Right ventricle myocardium superior (tissue), 1 donor: Measurements from ENCODE around the gene FBXO44. TPM values are rescaled to one million over a fixed set of nuclear protein-coding genes. Genes with fewer than 3 reads are reported as not detected.
"Not testable (repeated sequence)": the region's sequence is repeated elsewhere in the genome, so short reads cannot be mapped to it uniquely, and the experiment has no call there.

Source experiments
- ATAC-seq: fragments of 200-7000 bp; cut with Tn5 transposase; one replicate; pipeline ENCODE4 v1.9.1; 2020; ENCODE audit warnings: mild to moderate bottlenecking; ENCODE audit not compliant: poor library complexity
- DNase-seq: peaks from one replicate; pipeline ENCODE4 v3.0.0-alpha.2; 2020
- intact Hi-C: fragments of 100-400 bp; cut with DNase I; formaldehyde crosslinking; loops from one replicate; pipeline ENCODE4 v1.11.2; 2022
- total RNA-seq: library from RNA; stranded (reverse); fragmentation: NEBNext Ultra II Directional; extraction: Animal tissue kit (Norgen Biotek cat#: 25700); gene quantifications from one replicate; pipeline ENCODE4 v1.2.1, GENCODE V29; 2021
- donor health status: DM: no; HTN: yes; CAD: no; lungs with severe emphysema.

FBXO44 gene
- total RNA-seq, 1 donor from 2014 or later, result 15.6 TPM

DNA sequence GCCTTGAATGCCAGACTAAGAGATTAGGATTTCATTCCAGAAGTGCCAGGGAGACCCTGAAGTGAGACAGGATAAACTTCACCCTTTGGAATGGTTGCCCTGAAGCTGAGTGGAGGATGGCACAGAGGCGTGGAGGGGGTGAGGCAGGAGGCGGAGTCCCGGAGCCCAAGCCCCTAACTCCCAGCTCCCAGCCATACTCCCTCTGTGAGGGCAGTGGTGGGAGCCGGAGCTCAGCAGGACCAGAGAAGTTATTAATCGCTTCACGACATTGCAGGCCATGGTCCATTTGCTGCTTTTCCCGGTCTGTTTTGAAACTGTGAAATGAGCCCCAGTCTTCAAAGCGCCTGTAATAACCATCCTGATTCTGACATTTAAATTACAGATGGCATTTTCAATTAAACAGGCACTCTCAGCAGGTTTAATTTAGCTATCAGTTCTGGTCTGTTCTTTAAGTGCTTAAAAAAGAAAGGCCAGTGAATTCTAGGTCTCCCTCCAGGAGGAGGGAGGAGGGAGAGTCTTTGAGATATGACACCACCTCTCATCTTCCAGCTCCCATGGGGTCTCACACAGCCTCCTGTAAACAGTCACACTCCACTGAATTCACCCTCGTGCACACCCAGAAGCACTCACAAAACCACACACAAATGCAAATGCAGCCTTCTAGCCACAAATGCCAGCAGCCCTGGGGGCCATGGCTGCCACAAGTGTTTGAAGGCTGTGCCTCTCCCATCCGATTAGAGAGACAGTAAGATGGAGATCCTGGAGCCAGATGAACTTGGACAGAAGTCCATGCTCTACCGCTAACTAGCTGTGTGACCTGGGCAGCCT lies 20.1 kb upstream of the FBXO44 start:
- intact Hi-C loops, result no loop called here
- ATAC-seq (no peak), DNase-seq (no peak)

DNA sequence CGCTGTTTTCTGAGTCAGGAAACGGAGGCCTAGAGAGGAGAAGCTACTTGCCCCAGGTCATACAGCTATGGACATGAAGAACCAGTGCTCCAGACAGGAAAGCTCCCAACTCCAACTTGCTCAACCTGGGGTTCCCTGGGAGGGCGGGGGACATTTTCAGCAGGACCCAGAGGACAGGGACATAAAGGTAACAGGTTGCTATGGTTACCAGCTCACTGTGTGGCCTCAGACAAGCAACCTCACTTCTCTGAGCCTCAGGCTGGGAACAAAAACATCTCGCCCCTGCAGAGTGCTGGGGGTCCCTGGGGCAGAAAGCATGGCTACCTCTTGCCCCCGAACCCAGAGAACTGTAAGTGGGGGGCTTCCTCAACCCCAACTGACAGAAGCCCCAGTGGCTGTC lies 16.6 kb upstream of the FBXO44 start:
- DNase-seq, result no peak
- no peak for ATAC-seq
- intact Hi-C loops, result no loop called here

DNA sequence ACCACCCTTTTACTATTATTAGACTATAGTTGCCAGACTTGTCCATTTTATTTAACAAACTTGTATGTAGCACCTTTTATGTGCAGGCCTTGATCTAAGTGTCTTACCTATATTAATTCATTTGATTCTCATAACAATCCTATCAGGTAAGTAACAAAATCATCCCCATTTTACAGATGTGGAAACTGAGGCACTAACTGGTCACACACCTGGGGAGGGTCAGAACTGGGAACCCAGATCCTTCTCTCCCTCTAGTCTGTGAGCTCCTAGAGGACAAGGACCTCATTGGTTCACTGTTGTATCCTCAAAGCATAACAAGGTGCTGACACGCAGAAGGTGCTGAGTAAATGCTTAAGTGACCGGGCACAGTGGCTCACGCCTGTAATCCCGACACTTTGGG lies 15.3 kb upstream of the FBXO44 start:
- intact Hi-C loops, result no loop called here
- no peak for ATAC-seq
- DNase-seq, result no peak

DNA sequence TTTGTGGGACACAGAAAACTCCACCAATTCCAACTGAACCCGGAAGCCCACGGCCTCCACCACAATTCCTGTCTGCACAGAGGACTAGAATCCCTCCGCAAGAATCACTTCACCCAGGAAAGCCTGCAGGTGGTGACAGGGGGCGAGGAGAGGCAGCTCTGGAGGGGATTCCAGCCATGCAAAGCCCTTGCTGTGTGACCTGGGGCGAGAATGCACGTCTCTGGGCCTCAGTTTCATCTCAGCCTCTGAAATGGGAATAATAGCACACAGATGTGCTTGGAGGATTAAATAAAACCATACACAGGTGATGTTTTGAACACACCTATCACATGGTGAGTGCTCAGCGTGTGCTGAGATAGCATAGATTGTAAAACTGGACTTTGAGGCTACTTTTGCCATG lies 14.6 kb upstream of the FBXO44 start:
- intact Hi-C loops, result loop anchor here (5.0 to 10.0 kb wide), 3 partner anchors 165 to 398 kb away; partner anchors contain the start of gene DISP3

DNA sequence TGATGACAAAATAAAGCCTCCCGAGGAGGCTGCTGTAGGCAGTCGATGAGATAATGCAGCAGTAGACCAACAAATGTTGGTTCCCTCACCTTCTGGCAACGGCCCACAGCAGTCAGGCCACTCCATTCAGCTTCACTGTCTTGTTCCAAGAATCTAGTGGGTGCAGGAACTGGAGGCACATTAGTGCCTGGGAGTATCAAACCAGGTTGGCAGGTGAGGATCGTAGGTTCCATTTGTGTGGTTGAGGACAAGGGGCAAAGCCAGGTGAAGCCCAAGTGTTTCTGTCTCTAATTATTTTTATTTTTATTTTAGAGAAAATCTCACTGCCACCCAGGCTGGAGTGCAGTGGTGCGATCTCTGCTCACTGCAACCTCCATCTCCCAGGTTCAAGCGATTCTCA lies 13.7 kb upstream of the FBXO44 start:
- no peak for ATAC-seq
- no peak for DNase-seq
- intact Hi-C loops, result loop anchor here (5.0 to 10.0 kb wide), 3 partner anchors 166 to 399 kb away; partner anchors contain the start of gene DISP3

More for the DNA sequence above, 14.6 kb upstream of the FBXO44 start:
- ATAC-seq (no peak), DNase-seq (no peak)

DNA sequence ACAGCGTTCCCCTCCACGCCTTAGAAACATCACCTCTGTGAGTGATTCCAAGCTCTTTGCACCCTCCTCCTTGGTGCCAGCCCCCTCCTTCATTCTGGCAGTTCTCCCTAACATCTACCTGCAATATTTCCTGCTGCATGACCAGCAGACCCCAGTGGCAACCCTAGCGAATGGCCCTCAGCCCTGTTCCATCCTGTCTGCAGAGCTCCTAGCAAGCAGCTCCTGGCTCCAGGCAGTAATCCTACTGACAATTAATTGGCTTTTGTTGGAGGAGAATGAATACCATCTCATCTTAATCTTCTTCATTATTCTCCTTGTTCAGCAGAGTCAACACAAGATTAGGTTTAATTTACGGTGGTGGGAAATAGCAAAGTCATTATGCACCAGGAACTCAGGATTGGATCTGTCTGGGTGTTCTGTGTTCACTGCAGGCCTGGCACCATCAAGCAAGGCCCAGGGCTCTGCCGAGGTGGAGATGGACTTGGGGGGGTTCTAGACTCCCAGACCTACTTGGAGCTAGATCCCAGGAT lies 12.8 kb upstream of the FBXO44 start:
- intact Hi-C loops, result loop anchor here (5.0 to 10.0 kb wide), 3 partner anchors 167 to 400 kb away; partner anchors contain the start of gene DISP3
- ATAC-seq (no peak), DNase-seq (no peak)

DNA sequence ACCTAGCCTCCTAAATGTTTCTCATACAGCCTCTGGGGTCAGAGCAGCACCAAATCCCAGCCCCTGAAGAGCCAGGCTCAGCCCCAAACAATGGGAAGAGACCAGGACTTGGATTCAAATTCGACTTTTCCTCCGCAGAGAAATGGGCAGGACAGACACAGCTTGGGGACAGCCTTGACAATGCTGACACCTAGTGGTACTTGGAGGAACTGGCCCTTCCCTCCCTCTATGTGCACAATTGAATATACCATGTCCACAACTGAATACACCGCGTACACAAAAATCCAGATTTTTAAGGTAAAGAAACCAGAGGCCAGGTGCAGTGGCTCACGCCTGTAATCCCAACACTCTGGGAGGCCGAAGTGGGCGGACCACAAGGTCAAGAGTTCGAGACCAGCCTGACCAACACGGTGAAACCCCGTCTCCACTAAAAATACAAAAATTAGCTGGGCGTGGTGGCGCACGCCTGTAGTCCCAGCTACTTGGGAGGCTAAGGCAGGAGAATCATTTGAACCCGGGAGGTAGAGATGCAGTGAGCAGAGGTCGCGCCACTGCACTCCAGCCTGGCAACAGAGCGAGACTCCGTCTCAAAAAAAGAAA lies 12.2 kb upstream of the FBXO44 start:
- intact Hi-C loops, result loop anchor here (5.0 to 10.0 kb wide), 3 partner anchors 168 to 400 kb away; partner anchors contain the start of gene DISP3
- DNase-seq, result not testable (repeated sequence)
- peak; percentile 89 for ATAC-seq

DNA sequence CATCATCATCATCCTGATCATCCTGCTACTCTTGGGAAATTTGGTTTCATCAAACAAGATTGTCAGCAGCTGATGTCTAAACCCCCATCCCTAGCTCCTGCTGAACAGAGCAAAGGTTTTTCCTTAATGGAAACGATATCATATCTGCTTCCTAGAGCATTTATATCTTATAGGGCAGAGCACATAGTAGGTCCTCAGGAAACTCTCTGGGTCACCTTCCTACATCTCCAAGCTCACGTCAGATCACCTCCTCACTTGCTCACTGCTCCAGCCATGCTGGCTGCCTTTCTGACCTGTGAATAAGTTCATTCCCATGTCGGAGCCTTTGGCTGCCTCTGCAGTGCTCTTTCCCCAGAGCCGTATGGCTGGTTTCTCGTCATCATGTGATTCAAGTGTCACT lies 10.9 kb upstream of the FBXO44 start:
- no peak for DNase-seq
- intact Hi-C loops, result loop anchor here (2.0 to 10.0 kb wide), 4 partner anchors 169 to 605 kb away; partner anchors contain the start of gene DISP3

DNA sequence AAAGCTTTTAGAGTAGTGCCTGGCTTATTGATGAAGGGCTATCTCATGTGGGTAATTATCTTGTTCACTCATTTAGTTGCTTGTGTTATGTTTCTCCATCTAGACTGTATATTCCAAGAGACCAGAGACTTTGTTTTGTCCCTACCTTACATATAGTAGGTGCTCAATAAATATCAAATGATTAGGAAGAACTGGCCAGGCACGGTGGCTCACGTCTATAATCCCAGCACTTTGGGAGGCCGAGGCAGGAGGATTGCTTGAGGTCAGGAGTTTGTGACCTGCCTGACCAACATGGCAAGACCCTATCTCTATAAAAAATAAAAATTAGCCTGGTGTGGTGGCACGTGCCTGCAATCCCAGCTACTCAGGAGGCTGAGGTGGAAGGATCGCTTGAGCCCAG lies 9.4 kb upstream of the FBXO44 start:
- DNase-seq (no peak), ATAC-seq (no peak)
- intact Hi-C loops, result loop anchor here (2.0 to 10.0 kb wide), 3 partner anchors 170 to 606 kb away; partner anchors contain the start of gene DISP3

More for the DNA sequence above, 10.9 kb upstream of the FBXO44 start:
- ATAC-seq, result no peak

DNA sequence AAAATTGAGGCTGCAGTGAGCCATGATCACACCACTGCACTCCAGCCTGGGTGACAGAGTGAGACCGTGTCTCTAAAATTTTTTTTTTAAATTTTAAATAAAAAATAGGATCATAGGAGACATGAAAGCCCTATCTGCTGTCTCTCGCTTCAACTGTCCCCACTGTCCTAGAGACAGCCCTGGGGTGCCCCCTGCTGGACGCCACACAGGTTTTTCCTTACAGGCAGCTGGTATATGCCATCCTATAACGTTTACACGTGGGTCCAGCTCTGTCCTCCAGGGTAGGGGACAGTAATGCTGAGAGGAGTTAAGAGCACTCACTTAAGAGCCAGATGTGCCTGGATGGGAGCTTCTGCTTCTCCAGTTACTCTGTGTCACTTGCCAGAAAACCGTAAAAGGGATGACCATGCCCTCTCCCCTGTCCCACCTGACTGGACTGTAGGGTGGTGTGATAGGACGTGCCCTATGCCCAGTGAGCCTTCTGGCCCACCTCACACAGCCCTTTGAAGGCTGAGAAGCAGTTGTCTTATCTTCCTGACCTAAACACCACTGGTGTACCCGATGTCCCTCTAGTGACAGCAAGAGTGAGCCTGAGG lies 8.9 kb upstream of the FBXO44 start:
- peak; percentile 45 for ATAC-seq
- intact Hi-C loops, result loop anchor here (2.0 to 10.0 kb wide), 3 partner anchors 171 to 607 kb away; partner anchors contain the start of gene DISP3
- peak; percentile 86 for DNase-seq

DNA sequence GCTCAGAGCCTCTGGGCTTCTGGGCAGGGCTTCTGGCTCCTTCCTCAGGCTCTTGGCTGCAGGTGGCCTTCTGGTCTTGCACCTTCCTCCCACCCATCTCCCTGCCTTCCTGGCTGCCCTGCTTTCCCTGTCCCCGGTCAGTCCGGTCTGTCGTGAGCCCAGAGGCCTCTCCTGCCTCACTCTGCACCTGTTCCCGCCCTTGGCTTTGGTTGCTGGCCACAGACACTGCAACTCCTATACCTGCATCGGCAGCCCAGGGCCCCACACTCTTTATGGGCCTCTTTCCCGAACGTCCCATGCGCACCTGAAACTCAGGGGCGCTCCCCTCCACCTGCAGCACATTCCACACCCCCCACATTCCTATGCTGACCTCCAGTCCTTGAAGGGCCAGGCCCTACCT lies 8.4 kb upstream of the FBXO44 start:
- ATAC-seq, result no peak
- intact Hi-C loops, result loop anchor here (10.0 kb wide), 2 partner anchors 172 to 312 kb away; partner anchors contain the start of gene DISP3
- DNase-seq, result no peak

DNA sequence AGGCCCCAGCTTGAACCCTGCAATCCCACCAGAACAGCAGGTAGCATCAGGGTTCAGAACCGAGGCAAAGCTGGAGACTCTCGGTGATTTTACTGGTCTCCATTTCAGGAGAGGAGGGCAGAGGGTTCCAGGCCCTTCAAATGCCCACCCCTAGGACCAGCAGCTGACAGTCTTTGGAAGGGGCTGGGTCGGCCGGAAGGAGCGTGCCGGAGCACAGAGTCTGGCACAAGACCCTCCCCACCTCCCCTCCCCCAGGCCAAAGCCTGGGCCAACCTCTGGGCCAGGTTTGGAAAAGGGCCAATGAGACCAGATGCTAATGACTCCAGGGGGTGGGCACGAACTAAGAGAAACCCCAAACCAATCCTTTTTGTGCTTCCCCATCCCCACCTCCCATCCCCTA lies 7.3 kb upstream of the FBXO44 start:
- intact Hi-C loops, result loop anchor here (10.0 kb wide), 2 partner anchors 173 to 313 kb away; partner anchors contain the start of gene DISP3
- DNase-seq (no peak), ATAC-seq (no peak)

DNA sequence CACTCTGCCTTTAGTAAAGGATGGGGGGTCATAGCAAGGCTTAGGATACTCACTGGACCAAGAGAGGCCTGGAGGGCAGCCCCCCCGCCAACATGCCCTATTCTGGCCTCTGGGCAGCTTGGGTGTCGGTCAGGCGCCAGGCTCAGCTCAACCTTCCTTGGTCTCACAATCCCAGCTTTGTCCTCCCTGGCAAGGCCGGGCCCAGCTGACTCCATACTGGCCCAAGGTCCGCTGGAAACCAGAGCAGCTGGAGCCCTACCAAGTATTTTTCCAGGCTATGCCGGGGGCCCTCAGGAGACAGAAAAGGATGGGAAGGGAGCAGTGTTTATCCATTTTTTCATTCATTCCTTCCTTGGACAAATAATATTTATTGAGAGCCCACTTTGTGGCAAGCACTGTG lies 6.6 kb upstream of the FBXO44 start:
- intact Hi-C loops, result loop anchor here (10.0 kb wide), 2 partner anchors 173 to 313 kb away; partner anchors contain the start of gene DISP3
- peak; percentile 74 for DNase-seq
- peak; percentile 29 for ATAC-seq

DNA sequence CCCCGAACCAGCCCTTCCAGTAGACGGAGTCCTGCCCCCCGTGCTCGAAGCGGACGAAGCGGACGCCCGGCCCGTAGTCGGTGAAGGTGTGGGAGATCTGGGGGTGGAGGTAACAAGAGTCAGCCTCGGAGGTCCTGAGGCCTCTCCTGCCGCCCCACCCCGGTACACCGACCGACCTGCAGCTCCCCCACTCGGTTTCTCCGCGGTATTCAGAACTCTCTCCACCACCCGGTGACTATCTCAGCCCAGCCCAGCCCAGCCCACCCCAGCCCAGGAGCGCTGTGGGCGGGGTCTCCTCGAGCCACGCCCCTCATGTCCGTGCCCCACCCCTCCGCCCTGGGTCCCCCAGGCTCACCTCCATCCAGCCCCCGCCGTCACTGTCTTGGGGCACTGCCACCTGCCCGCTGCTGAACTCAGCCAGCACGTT lies 5.9 kb upstream of the FBXO44 start:
- ATAC-seq, result peak; percentile 21

DNA sequence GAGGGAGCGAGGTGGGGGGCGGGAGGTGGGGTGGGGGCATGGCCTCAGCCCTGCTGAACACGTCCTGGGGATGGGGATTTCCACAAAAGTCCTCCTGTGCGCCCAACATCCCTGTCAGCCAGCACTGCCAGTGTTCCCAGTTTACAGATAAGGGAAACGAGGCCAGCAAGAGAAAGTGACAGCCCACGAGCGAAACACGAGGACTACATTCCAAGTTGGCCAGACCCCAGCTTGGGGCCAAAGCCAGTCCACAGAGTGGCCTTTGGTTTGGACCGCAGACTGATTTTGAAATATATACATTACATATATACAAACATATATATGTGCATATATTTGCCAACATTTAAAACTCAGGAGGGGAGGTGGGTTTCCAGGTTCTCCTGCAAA lies 5.4 kb upstream of the FBXO44 start:
- intact Hi-C loops, result loop anchor here (10.0 kb wide), 2 partner anchors 174 to 314 kb away; partner anchors contain the start of gene DISP3
- DNase-seq (no peak), ATAC-seq (no peak)

More for the DNA sequence above, 5.9 kb upstream of the FBXO44 start:
- intact Hi-C loops, result loop anchor here (10.0 kb wide), 2 partner anchors 174 to 314 kb away; partner anchors contain the start of gene DISP3
- no peak for DNase-seq

DNA sequence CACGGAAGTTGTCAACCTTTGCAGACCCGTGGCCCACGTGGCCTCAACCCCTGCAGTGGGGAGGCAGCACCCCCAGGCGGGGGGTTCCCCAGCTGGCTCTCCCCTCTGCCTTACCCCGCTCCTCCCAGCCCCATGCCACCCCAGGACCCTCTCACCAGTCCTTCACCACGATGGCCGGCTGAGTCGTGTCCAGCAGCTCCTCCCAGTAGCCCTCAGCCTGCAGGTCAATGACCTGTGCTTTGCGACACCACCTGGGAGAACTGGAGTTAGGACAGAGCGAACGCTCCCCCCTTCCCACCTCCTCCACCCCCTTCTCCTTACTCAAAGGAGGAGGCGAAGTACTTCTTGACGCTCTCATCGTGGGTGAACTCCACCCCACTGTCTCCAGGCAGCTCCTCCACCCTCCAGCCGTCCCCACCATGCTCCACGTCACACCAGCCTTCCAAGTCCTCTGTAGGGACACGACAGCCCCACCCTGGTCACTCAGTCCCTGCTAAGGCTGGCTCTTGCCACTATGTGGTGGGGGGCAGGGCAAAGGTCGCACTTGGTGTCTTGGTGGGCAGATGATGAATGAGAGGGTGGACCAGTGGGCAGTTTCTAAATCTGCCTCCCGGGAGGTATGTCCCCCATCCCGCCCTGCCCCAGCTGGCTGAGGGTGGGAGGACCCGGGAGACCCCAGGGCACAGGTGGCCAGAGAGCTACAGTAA lies 4.9 kb upstream of the FBXO44 start:
- intact Hi-C loops, result loop anchor here (5.0 to 10.0 kb wide), 3 partner anchors 68 to 315 kb away; partner anchors contain the start of gene DISP3
- DNase-seq (no peak), ATAC-seq (no peak)

DNA sequence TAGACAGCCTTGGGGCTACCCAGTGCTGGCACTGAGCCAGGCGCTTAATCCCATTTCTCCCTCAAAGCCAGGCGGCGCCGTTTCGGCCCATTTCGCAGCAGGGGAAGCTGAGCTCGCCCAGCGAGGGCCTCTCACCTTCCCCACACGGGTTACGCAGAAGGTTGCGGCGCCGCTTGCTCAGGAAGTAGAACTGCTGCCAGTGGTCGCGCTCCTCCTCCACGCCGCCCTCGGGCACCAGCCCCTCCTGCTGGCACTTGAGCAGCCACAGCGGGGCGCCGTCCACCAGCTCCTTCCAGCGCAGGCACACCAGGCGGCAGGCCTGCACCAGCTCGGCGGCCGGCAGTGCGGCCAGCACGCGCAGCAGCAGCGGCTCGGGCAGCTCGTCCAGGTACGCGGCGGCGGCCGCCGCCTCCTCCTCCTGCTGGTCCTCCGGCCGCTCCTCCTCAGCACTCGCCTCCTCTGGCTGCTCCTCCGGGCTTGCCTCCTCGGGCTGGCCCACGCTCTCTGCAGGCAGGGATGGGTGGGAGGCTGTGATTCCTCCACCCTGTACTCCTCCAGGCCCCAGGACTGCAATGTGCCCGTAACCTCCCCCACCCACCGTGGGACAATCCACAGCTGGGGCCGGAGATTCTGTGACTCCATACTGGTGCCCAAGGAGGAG lies 4.2 kb upstream of the FBXO44 start:
- DNase-seq (peak; percentile 89), ATAC-seq (peak; percentile 79)
- intact Hi-C loops, result loop anchor here (5.0 kb wide), 1 partner anchor 67 kb away; no protein-coding TSS in a partner anchor
